PC-9 (cell line): Measurements from ENCODE around the gene SCN7A.

Source experiments
- EZH2 ChIP-seq: fragments of 200-600 bp; sonication (generic); IDR thresholded peaks from 2 replicates; pipeline ENCODE4 v1.8.0; 2017; ENCODE audit warnings: antibody characterized with exemption, low read depth
- TF ChIP-seq, protein P1 (sequence below): fragments of 200-600 bp; sonication (generic); conservative IDR thresholded peaks from 2 replicates; pipeline ENCODE4 v1.6.1; 2017; ENCODE audit warnings: mixed run types, antibody characterized with exemption, mild to moderate bottlenecking, moderate library complexity

DNA sequence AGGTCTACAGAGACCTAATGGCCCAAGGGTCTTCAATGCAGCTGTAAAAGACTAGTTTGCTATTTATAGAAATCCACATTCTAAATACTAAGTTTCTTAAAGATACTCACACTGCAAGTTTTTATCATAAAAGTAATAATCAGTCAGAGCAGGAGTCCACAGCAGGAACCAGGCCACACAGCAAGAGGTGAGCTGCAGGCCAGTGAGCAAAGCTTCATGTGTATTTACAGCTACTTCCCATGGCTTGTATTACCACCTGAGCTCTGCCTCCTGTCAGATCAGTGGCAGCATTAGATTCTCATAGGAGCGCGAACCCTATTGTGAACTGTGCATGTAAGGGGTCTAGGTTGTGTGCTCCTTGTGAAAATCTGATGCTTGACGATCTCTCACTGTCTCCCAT, 111.6 kb downstream of the SCN7A start:
- TF ChIP-seq, protein P1, sequence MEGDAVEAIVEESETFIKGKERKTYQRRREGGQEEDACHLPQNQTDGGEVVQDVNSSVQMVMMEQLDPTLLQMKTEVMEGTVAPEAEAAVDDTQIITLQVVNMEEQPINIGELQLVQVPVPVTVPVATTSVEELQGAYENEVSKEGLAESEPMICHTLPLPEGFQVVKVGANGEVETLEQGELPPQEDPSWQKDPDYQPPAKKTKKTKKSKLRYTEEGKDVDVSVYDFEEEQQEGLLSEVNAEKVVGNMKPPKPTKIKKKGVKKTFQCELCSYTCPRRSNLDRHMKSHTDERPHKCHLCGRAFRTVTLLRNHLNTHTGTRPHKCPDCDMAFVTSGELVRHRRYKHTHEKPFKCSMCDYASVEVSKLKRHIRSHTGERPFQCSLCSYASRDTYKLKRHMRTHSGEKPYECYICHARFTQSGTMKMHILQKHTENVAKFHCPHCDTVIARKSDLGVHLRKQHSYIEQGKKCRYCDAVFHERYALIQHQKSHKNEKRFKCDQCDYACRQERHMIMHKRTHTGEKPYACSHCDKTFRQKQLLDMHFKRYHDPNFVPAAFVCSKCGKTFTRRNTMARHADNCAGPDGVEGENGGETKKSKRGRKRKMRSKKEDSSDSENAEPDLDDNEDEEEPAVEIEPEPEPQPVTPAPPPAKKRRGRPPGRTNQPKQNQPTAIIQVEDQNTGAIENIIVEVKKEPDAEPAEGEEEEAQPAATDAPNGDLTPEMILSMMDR = no peak
- TF ChIP-seq EZH2 = no peak
